H1 (cell line): ENCODE data around the gene ZNF805. TPM values are rescaled to one million over a fixed set of nuclear protein-coding genes. Genes with fewer than 3 reads are reported as not detected.

Experiments
- CTCF ChIA-PET: fragments of 300-600 bp; sonication (Branson Sonifier 250); formaldehyde crosslinking; loops from one replicate; lab custom pipeline; 2021; ENCODE audit not compliant: partially characterized antibody; lab: Charles Lee
- POLR2A ChIA-PET: fragments of 300-600 bp; sonication (Branson Sonifier 250); formaldehyde crosslinking; loops from one replicate; lab custom pipeline; 2021; ENCODE audit warnings: inconsistent platforms; ENCODE audit not compliant: partially characterized antibody; lab: Charles Lee
- DNase-seq, 2 experiments: peaks; one replicate each; pipeline versions ENCODE4 v3.0.0 to v3.0.0-alpha.2; 2010 to 2022; ENCODE audit warnings: low spot score in 2 of 2, low read depth in 1 of 2, mixed read lengths in 1 of 2
- FAIRE-seq: peaks from 2 replicates; lab custom pipeline; 2011; peaks lifted over from hg19 to GRCh38; lab: Jason Lieb, UNC
- H2AFZ ChIP-seq: 2 replicates; pipeline ENCODE4 v1.8.1; 2012; ENCODE audit warnings: low read length, inconsistent platforms
- H2AK5ac ChIP-seq: 2 replicates; pipeline ENCODE4 v1.6.1; 2013; ENCODE audit warnings: low read depth, low read length
- H2BK120ac ChIP-seq: replicated peaks from 2 replicates; pipeline ENCODE3; 2013; ENCODE audit warnings: low read depth, low read length, inconsistent platforms
- H2BK12ac ChIP-seq: 2 replicates; pipeline ENCODE4 v1.6.1; 2013; ENCODE audit warnings: low read depth, low read length
- H2BK15ac ChIP-seq: 2 replicates; pipeline ENCODE4 v1.6.1; 2013; ENCODE audit warnings: low read length
- H2BK20ac ChIP-seq: 2 replicates; pipeline ENCODE4 v1.6.1; 2013; ENCODE audit warnings: low read length
- H2BK5ac ChIP-seq: 2 replicates; pipeline ENCODE4 v1.6.1; 2013; ENCODE audit warnings: low read depth, low read length
- H3K14ac ChIP-seq: 2 replicates; pipeline ENCODE4 v1.6.1; 2013; ENCODE audit warnings: inconsistent platforms; ENCODE audit not compliant: insufficient read length
- H3K18ac ChIP-seq: 2 replicates; pipeline ENCODE4 v1.6.1; 2013; ENCODE audit warnings: low read length; ENCODE audit errors: extremely low read depth
- H3K23ac ChIP-seq: 2 replicates; pipeline ENCODE4 v1.6.1; 2013; ENCODE audit warnings: inconsistent platforms; ENCODE audit not compliant: insufficient read length
- H3K23me2 ChIP-seq: 2 replicates; pipeline ENCODE4 v1.6.1; 2013; ENCODE audit warnings: low read depth, low read length
- H3K27ac ChIP-seq: 2 replicates; pipeline ENCODE4 v1.6.1; 2011; ENCODE audit warnings: low read depth, low read length, inconsistent platforms
- H3K27me3 ChIP-seq, 4 experiments: replicated peaks in 1 of 4; 1 replicate in 1 of 4; 2 replicates in 3 of 4; pipeline versions ENCODE4 v1.6.1 to v1.8.1; 2011 to 2013; ENCODE audit warnings: low read length in 3 of 4, mild to moderate bottlenecking in 3 of 4, inconsistent platforms in 2 of 4, mixed read lengths in 2 of 4, moderate library complexity in 1 of 4; ENCODE audit not compliant: control insufficient read depth in 3 of 4, insufficient read depth in 3 of 4; ENCODE audit errors: extremely low read depth in 1 of 4
- H3K36me3 ChIP-seq, 4 experiments: 2 replicates each; pipeline versions ENCODE4 v1.6.1 to v1.8.1; 2011 to 2013; ENCODE audit warnings: mild to moderate bottlenecking in 4 of 4, low read length in 3 of 4, moderate library complexity in 2 of 4, control low read depth in 1 of 4, inconsistent platforms in 1 of 4; ENCODE audit not compliant: insufficient read depth in 4 of 4, control insufficient read depth in 2 of 4
- H3K4ac ChIP-seq: replicated peaks from 2 replicates; pipeline ENCODE3; 2013; ENCODE audit warnings: low read length, low read depth, mixed read lengths, inconsistent platforms; ENCODE audit not compliant: insufficient read length
- H3K4me1 ChIP-seq, 4 experiments: replicated peaks in 1 of 4; 1 replicate in 1 of 4; 2 replicates in 3 of 4; pipeline versions ENCODE4 v1.6.1 to v1.8.1; 2011 to 2013; ENCODE audit warnings: low read length in 3 of 4, inconsistent platforms in 2 of 4, mixed read lengths in 1 of 4; ENCODE audit not compliant: insufficient read depth in 4 of 4, control insufficient read depth in 3 of 4
- H3K4me2 ChIP-seq, 2 experiments: 2 replicates each; pipeline versions ENCODE4 v1.6.1 to v1.8.1; 2011 to 2013; ENCODE audit warnings: low read depth in 2 of 2, low read length in 2 of 2, control low read depth in 1 of 2, inconsistent platforms in 1 of 2, mild to moderate bottlenecking in 1 of 2; ENCODE audit not compliant: insufficient read depth in 1 of 2
- H3K4me3 ChIP-seq, 4 experiments: fragments of 200-600, 300-600 bp in 1 of 4; sonication (generic), shearing (Covaris generic), sonication (Bioruptor Twin) in 1 of 4; 2 replicates each; pipeline versions ENCODE4 v1.5.1 to v1.8.1; 2011 to 2016; ENCODE audit warnings: low read length in 4 of 4, low read depth in 3 of 4, control low read depth in 2 of 4, inconsistent platforms in 2 of 4, mild to moderate bottlenecking in 2 of 4, mixed read lengths in 1 of 4, moderate library complexity in 1 of 4; ENCODE audit not compliant: insufficient read depth in 2 of 4; ENCODE audit errors: extremely low read depth in 1 of 4
- H3K56ac ChIP-seq: replicated peaks from 2 replicates; pipeline ENCODE3; 2013; ENCODE audit warnings: low read depth, mild to moderate bottlenecking, mixed read lengths, low read length, inconsistent platforms; ENCODE audit not compliant: insufficient read length
- H3K79me1 ChIP-seq: 2 replicates; pipeline ENCODE4 v1.6.1; 2013; ENCODE audit warnings: low read depth, low read length, control low read depth
- H3K79me2 ChIP-seq, 2 experiments: 2 replicates each; pipeline versions ENCODE4 v1.6.1 to v1.8.1; 2012 to 2013; ENCODE audit warnings: low read length in 2 of 2, mild to moderate bottlenecking in 2 of 2, inconsistent platforms in 1 of 2; ENCODE audit not compliant: insufficient read depth in 2 of 2, control insufficient read depth in 1 of 2
- H3K9ac ChIP-seq, 4 experiments: replicated peaks in 1 of 4; 1 replicate in 1 of 4; 2 replicates in 3 of 4; pipeline versions ENCODE4 v1.6.1 to v1.8.1; 2011 to 2013; ENCODE audit warnings: low read depth in 3 of 4, low read length in 3 of 4, control low read depth in 2 of 4, mild to moderate bottlenecking in 2 of 4, moderate library complexity in 2 of 4, inconsistent platforms in 1 of 4; ENCODE audit errors: extremely low read depth in 1 of 4
- H3K9me3 ChIP-seq, 2 experiments: 2 replicates each; pipeline versions ENCODE4 v1.6.1 to v1.8.1; 2012 to 2013; ENCODE audit warnings: mild to moderate bottlenecking in 2 of 2, moderate library complexity in 2 of 2, control low read depth in 1 of 2, inconsistent platforms in 1 of 2, low read depth in 1 of 2, low read length in 1 of 2, mixed read lengths in 1 of 2; ENCODE audit not compliant: insufficient read depth in 2 of 2
- H4K20me1 ChIP-seq, 2 experiments: replicated peaks in 1 of 2; 2 replicates each; pipeline versions ENCODE3 to v1.8.1; 2011 to 2013; ENCODE audit warnings: inconsistent platforms in 2 of 2, low read length in 2 of 2, mild to moderate bottlenecking in 1 of 2; ENCODE audit not compliant: insufficient read depth in 2 of 2, control insufficient read depth in 1 of 2
- H4K5ac ChIP-seq: 2 replicates; pipeline ENCODE4 v1.6.1; 2013; ENCODE audit warnings: low read length, low read depth, mixed read lengths, inconsistent platforms; ENCODE audit not compliant: insufficient read length
- H4K8ac ChIP-seq: 2 replicates; pipeline ENCODE4 v1.8.0; 2013; ENCODE audit warnings: mild to moderate bottlenecking, moderate library complexity, low read length, inconsistent platforms; ENCODE audit not compliant: insufficient read depth; ENCODE audit errors: extremely low read depth
- H4K91ac ChIP-seq: replicated peaks from 2 replicates; pipeline ENCODE3; 2013; ENCODE audit warnings: low read length, mixed read lengths, inconsistent platforms; ENCODE audit not compliant: insufficient read length
- RXRA ChIP-seq: IDR thresholded peaks from 2 replicates; pipeline ENCODE4 v1.6.1; 2011; ENCODE audit warnings: low read depth, mild to moderate bottlenecking, low read length, moderate library complexity; ENCODE audit not compliant: insufficient read depth
- TAF7 ChIP-seq: optimal IDR thresholded peaks from 2 replicates; pipeline ENCODE3; 2011; ENCODE audit warnings: low read depth, mild to moderate bottlenecking, inconsistent platforms, low read length, moderate library complexity, borderline replicate concordance
- TCF12 ChIP-seq: IDR thresholded peaks from 2 replicates; pipeline ENCODE4 v1.6.1; 2011; ENCODE audit warnings: low read depth, mild to moderate bottlenecking, low read length
- TEAD4 ChIP-seq: IDR thresholded peaks from 2 replicates; pipeline ENCODE4 v1.6.1; 2012; ENCODE audit warnings: low read depth, low read length, inconsistent platforms, mixed read lengths
- WGBS, 2 experiments: shearing (Covaris generic) in 1 of 2; methylation state at CpG; one replicate each; pipeline versions ENCODE4 v1.1.6 to v1.1.7; 2013 to 2015; ENCODE audit warnings: low lambda C conversion rate in 2 of 2, mixed read lengths in 2 of 2, inconsistent platforms in 1 of 2, low coverage in 1 of 2, missing lambda C conversion rate in 1 of 2; ENCODE audit not compliant: insufficient replicate concordance in 2 of 2, insufficient coverage in 1 of 2, insufficient read length in 1 of 2; ENCODE audit errors: extremely low coverage in 1 of 2, missing lambda C conversion rate in 1 of 2; 5-methylcytosine and 5-hydroxymethylcytosine counted together
- polyA plus RNA-seq, 7 experiments: library from polyadenylated mRNA; depleted of rRNA in 3 of 7; stranded (reverse) in 5 of 7; unstranded in 2 of 7; fragments of >200 nt in 5 of 7; fragments of 200-250 nt in 2 of 7; gene quantifications; 1 replicate in 5 of 7; 2 replicates in 1 of 7; 4 replicates in 1 of 7; pipeline versions ENCODE4 v1.2.1 to v1.2.3, GENCODE V29; 2011 to 2013; ENCODE audit warnings: missing spikeins in 2 of 7, mixed read lengths in 2 of 7
- total RNA-seq: library from RNA; stranded (reverse); fragmentation: NEBNext Ultra II Directional; extraction: Animal tissue kit (Norgen Biotek cat#: 25700); gene quantifications from 2 replicates; pipeline ENCODE4 v1.2.1, GENCODE V29; 2021
- TF ChIP-seq, protein P1 (sequence below): IDR thresholded peaks from 2 replicates; pipeline ENCODE4 v1.6.1; 2011; ENCODE audit warnings: low read depth, mild to moderate bottlenecking, low read length; ENCODE audit not compliant: insufficient read depth

The ZNF805 gene
- total and polyA plus RNA-seq, 2 of the 8 experiments (the other 6 are each of a cell fraction or from before 2014, with no cell fraction given) = 2.3 to 14.8 TPM

DNA sequence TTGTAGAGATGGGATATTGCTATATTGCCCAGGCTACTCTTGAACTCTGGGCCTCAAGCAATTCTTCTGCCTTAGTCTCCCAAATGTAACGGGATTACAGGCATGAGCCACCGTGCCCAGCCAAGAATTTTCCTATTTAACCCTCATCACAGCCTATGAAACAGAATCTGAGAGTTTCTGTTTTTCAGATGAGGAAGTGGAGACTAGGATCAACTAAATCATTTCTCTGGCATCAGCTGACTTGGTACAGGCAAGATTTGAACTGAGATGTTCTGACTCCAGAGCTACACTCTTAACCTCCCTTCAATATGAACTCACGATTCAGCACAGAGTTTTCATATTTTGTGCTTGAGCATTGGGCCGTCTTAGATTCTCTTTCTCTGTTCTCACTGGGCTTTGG is 47.9 kb downstream of the ZNF805 start:
- CTCF ChIA-PET = interaction anchor here (1.2 kb wide), 1 partner anchor 14 kb away, joined by 5 read pairs; no protein-coding TSS in a partner anchor
- no peaks in the 10 kb centered on the region for H3K9me3 ChIP-seq
- H3K4ac ChIP-seq = no peak overlapping the region
- peaks cover 18% of the 10 kb centered on the region; the same call in 1 of the 2 replicates for H3K79me1 ChIP-seq
- no peak overlapping the region for H2BK5ac ChIP-seq
- H2BK12ac ChIP-seq = no peak overlapping the region
- TF ChIP-seq, protein P1, sequence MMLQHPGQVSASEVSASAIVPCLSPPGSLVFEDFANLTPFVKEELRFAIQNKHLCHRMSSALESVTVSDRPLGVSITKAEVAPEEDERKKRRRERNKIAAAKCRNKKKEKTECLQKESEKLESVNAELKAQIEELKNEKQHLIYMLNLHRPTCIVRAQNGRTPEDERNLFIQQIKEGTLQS = no peak
- TF ChIP-seq RXRA (no peak), TEAD4 (no peak), TAF7 (no peak), TCF12 (no peak)
- no peak overlapping the region for H3K23ac ChIP-seq
- no peak overlapping the region for H2BK15ac ChIP-seq
- H3K56ac ChIP-seq = no peak overlapping the region
- H2BK20ac ChIP-seq = no peak overlapping the region
- H2BK120ac ChIP-seq = no peak overlapping the region
- peaks cover 4 to 13% of the 10 kb centered on the region in 2 experiments for H4K20me1 ChIP-seq
- H3K27me3 ChIP-seq = no peaks in the 10 kb centered on the region
- no peak overlapping the region for H3K27ac ChIP-seq
- no peak overlapping the region for H3K4me2 ChIP-seq
- peaks cover 6 to 89% of the 10 kb centered on the region in 2 experiments; a peak in 3 of 4 replicates for H3K79me2 ChIP-seq
- H2AK5ac ChIP-seq = no peak overlapping the region
- no peak overlapping the region for H2AFZ ChIP-seq
- H3K18ac ChIP-seq = no peak overlapping the region
- no peak overlapping the region for H3K4me3 ChIP-seq
- no peaks in the 10 kb centered on the region for H3K4me1 ChIP-seq
- H3K36me3 ChIP-seq = peaks cover 41 to 82% (median 73%) of the 10 kb centered on the region in 4 experiments
- H3K9ac ChIP-seq = no peak overlapping the region
- POLR2A ChIA-PET = interaction anchor here (1.0 to 2.3 kb wide), 4 partner anchors 12 to 67 kb away, joined by 3 to 13 read pairs (median 4); no protein-coding TSS in a partner anchor
- WGBS, 2 experiments = 94% methylated on average over 4 of the region's 4 CpGs; no CpG with 5 or more reads in 1 of the 2 experiments
- H4K8ac ChIP-seq = no peak overlapping the region
- H3K23me2 ChIP-seq = no peaks in the 10 kb centered on the region
- DNase-seq (no peak), FAIRE-seq (no peak)
- H3K14ac ChIP-seq = no peak overlapping the region
- H4K5ac ChIP-seq = no peak overlapping the region
- H4K91ac ChIP-seq = no peak overlapping the region
